ENCODE results near the gene KRTAP5-7. TPM values are rescaled to one million over a fixed set of nuclear protein-coding genes. Genes with fewer than 3 reads are reported as not detected.
"Not testable (repeated sequence)": the region's sequence is repeated elsewhere in the genome, so short reads cannot be mapped to it uniquely, and the experiment has no call there.

The KRTAP5-7 gene
- total RNA-seq (2014; rRNA removed; shearing (Covaris generic)): not detected in 2 replicates
- not detected in 2 replicates for polyA plus RNA-seq (2015; cell fraction: cytosol; rRNA removed)
- not detected in 2 replicates for polyA plus RNA-seq (2015; cell fraction: nucleus; rRNA removed)

- not testable (repeated sequence) for DNase-seq (ENCODE audit: low read depth)
These were observed at the start of gene KRTAP5-7 for GRCh38 chr11:71526796-71527575. KRTAP5-7 (plus strand) TSS chr11:71527267; CDS start chr11:71527301, 34 bp downstream.

DNA sequence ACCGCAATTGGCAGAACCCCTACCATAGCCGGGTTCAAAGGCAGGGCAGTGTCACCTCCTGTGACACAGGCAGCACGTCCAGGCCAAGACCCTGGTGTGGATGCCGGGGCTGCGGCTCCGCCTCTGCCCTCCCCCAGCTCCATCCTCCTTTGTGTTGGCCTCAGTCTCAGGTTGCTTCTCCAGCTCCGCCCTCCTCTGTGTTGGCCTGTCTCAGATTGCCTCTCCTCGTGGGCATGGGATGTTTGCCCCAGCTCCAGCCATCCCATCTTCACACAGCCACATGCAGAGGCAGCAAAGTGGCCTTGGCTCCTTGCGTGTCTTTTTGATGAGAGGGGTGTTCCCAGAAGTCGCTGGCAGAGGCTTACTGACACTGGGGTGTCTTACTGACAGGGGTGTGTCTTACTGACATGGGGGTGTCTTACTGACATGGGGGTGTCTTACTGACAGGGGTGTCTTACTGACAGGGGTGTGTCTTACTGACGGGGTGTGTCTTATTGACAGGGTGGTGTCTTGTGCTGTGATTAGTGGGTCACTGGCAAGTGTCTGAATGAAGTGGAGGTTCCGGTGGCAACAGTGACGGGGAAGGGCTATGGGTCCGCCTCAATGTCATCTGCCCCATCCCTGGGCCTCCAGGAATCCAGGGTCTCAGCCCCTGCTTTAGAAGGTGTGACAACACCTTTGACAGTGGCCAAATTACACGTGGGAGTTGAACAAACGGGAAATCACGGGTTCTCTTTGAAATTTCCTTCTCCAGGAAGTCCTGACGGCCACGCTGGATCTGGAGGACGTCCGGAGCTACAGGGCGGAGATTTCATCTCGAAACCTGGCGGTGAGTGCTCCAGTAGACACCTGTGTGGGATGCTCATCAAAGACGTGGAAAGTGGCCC is 49.2 kb upstream of the KRTAP5-7 start:
- DNase-seq (ENCODE audit: low read depth): no peak

DNA sequence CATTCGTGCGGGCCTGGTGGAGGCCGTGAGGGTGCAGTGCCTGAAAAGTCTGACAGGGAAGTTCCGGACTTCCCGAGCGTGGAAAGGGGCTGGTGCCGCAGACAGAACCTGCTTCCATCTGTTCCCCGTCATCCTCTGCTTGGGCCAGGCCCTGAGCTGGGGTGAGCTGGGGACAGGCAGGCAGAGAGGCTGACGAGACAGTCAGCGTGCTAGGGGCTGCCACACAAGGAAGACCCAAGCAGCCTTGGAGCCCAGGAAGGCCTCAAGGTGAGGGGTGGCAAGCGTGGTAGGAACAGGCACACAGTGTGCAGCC is 48.6 kb upstream of the KRTAP5-7 start:
- no peak for DNase-seq (ENCODE audit: low read depth)

GRCh38 chr11:71481101-71481960 is 45.7 kb upstream of the KRTAP5-7 start:
- DNase-seq (ENCODE audit: low read depth): no peak

DNA sequence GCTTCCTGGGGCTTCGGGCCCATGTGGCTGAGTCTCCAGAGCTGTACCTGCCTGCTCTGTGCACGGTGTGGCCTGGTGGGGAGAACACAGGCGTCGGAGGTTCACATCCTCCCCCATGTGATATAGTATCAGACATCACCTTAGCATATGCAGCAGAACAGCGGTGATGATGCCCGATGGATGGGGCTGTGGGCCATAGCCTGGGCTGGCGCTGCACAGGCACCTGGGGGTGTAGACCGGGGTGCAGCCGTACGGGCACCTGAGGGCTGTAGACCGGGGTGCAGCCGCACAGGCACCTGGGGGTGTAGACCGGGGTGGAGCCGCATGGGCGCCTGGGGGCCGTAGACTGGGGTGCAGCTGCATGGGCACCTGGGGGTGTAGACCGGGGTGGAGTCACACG is 44.9 kb upstream of the KRTAP5-7 start:
- no peak for DNase-seq (ENCODE audit: low read depth)

- no peak for DNase-seq (ENCODE audit: low read depth)
These were observed 44.2 kb upstream of the KRTAP5-7 start for GRCh38 chr11:71482746-71483364.

GRCh38 chr11:71483692-71484091 is 43.4 kb upstream of the KRTAP5-7 start:
- DNase-seq (ENCODE audit: low read depth): no peak

DNA sequence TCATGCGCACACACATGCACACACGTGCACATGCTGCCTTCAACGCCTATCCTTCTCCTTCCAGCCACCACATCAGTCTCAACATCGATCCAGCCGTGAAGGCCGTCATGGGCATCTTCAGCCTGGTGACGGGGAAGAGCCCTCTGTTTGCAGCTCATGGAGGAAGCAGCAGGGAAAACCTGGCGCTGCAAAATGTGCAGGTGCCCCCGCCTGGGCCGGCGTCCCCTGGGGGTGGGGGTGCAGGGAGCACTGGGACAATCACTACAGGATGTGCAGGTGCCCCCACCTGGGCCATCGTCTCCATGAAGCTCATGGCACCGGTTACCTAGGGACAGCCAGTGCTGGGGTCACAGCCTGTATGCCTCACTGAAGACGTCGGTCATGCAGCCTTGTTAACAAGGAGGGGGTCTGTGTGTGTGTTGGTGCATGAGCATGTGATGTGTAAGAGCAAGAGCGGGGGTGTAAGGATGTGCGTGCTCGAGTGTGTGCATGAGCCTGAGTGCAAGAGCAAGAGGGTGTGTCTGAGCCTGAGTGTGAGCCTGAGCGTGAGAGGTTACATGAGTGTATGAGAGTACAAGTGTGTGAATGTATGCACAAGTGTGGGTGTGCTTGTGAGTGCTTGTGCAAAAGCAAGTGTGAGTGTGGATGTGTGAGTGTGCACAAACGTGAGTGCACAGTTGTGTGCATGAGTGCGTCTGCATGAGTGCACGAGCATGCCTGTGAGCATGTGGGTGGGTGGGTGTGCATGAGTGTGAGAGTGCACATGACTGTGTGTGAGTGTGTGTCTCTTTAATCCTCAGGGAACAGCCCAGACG is 42.6 kb upstream of the KRTAP5-7 start:
- DNase-seq (ENCODE audit: low read depth): no peak

DNA sequence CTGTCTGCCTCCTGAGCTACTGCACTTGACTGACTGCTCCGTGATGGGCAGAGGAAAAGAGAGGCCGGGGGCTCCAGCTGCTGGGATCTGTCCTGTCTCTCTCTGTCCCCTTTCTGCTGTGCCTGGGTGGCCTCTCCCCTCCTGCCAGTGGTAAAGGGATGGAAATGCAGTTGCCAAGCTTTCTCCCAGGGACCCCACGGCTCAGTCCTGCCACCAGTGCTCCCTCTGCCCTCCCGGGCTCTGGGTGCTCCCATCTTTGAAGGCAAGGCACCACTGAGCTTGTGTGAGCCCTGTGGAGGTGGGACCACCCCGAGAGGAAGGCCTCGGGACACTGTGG is 42.0 kb upstream of the KRTAP5-7 start:
- no peak for DNase-seq (ENCODE audit: low read depth)

- no peak for DNase-seq (ENCODE audit: low read depth)
These were observed 41.6 kb upstream of the KRTAP5-7 start for GRCh38 chr11:71485466-71485865.

DNA sequence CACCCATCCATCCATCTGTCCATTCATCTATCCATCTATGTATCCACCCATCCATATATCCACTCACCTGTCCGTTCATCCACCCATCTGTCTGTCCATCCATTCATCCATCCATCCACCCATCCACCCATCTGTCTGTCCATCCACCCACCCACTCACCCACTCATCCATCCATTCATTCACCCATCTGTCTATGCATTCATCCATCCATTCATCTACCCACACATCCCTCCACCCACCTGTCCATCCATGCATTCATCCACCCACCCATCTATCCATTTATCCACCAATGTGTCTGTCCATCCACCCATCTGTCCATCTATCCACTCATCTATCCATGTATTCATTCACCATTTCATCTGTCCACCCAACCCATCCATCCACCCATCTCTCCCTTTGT is 40.7 kb upstream of the KRTAP5-7 start:
- no peak for DNase-seq (ENCODE audit: low read depth)

DNA sequence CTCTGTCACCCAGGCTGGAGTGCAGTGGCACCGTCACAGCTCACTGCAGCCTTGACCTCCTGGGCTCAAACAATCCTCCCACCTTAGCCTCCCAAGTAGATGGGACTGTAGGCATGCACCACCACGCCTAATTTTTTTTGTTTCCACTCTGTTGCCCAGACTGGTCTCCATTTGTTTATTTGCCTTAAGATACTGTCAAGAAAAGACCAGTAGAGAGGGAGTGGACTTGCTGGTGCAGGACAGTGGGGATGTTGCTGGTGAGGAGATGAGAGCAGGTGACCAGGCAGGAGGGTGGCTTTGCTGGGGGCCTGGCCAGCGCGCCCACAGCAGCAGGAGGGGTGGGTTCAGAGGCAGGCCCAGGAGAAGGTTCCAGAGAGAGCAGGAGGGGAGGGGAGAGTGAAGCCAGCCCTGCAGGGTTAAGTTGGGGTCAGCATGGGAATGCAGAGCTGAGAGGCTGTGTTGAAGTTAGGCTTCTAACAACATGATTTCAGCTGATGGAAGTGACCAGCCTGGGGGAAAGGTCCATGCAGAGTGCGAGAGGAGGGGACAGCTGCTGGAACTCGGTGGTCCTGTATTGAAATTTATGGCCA is 38.3 kb upstream of the KRTAP5-7 start:
- DNase-seq (ENCODE audit: low read depth): no peak

- DNase-seq (ENCODE audit: low read depth): peak; percentile 54
These were observed 37.6 kb upstream of the KRTAP5-7 start for GRCh38 chr11:71489311-71490043.

GRCh38 chr11:71490044-71490730 is 36.9 kb upstream of the KRTAP5-7 start:
- no peak for DNase-seq (ENCODE audit: low read depth)

DNA sequence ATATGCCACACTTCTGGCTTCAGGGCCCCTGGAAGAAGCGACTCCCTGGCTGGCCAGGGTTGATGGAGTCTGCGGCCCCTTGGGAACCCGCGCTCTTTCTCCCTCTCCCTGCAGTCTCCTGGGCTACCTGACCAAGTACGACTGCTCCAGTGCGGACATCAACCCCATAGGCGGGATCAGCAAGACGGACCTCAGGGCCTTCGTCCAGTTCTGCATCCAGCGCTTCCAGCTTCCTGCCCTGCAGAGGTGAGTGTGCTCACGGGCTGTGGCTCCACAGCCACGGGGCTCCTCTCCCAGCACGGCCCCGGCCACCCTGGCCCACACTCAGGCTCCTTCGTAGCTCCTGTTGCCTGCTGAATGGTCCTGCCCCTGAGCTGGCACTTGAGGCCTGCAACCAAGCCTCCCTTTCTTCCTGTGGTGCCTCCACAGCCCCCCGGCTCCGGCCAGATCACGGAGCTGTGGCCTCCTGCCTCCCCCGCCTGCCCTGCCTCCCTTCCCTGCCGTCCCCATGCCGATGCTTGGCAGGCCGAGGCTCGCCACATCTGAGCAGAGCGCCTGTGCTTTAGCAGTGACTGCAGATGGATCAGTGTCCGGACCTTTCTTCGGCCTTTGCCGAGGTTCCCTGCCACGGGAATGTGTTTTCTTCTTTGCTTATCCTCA is 36.2 kb upstream of the KRTAP5-7 start:
- DNase-seq (ENCODE audit: low read depth): no peak

- no peak for DNase-seq (ENCODE audit: low read depth)
These were observed 35.5 kb upstream of the KRTAP5-7 start for GRCh38 chr11:71491531-71491930.

GRCh38 chr11:71491940-71492339 is 35.1 kb upstream of the KRTAP5-7 start:
- no peak for DNase-seq (ENCODE audit: low read depth)

All from HT1080 (cell line).